ENCODE measurements around the gene GRHL1. TPM values are rescaled to one million over a fixed set of nuclear protein-coding genes. Genes with fewer than 3 reads are reported as not detected.

Gene GRHL1
- total and polyA plus RNA-seq, 2 experiments from 2014 or later = 2.9 to 4.2 TPM

Other genes with a start within 250 kb of the GRHL1 start
- gene TAF1B, start 108.2 kb upstream of the GRHL1 start, total RNA-seq (2014; rRNA removed; shearing (Covaris generic)) = 17.1 and 28.9 TPM in 2 replicates
- gene TAF1B, start 108.2 kb upstream of the GRHL1 start, polyA plus RNA-seq (2016; fragmentation: Nextera tagmentation; extraction: Ambion mirVana) = 22.2 and 24.6 TPM in 2 replicates
- 5.1 and 5.6 TPM in 2 replicates for gene KLF11, start 91.9 kb downstream of the GRHL1 start, total RNA-seq (2014; rRNA removed; shearing (Covaris generic))
- gene KLF11, start 91.9 kb downstream of the GRHL1 start, polyA plus RNA-seq (2016; fragmentation: Nextera tagmentation; extraction: Ambion mirVana) = 1.4 and 1.6 TPM in 2 replicates
- 0.04 and 0.31 TPM in 2 replicates for gene CYS1, start 128.7 kb downstream of the GRHL1 start, total RNA-seq (2014; rRNA removed; shearing (Covaris generic))
- gene CYS1, start 128.7 kb downstream of the GRHL1 start, polyA plus RNA-seq (2016; fragmentation: Nextera tagmentation; extraction: Ambion mirVana) = 0.30 and 0.32 TPM in 2 replicates
- 118 and 119 TPM in 2 replicates for gene RRM2, start 171.0 kb downstream of the GRHL1 start, total RNA-seq (2014; rRNA removed; shearing (Covaris generic))
- 84.3 and 108 TPM in 2 replicates for gene RRM2, start 171.0 kb downstream of the GRHL1 start, polyA plus RNA-seq (2016; fragmentation: Nextera tagmentation; extraction: Ambion mirVana)